Keratinocyte (primary cell): ENCODE data around the gene ST3GAL5. TPM values are rescaled to one million over a fixed set of nuclear protein-coding genes. Genes with fewer than 3 reads are reported as not detected.

Experiments
- DNase-seq: peaks from one replicate; pipeline ENCODE4 v3.0.0-alpha.2; 2011; ENCODE audit warnings: low read depth, missing footprints, low spot score
- FAIRE-seq: peaks from 2 replicates; lab custom pipeline; 2011; peaks lifted over from hg19 to GRCh38; lab: Jason Lieb, UNC
- H2AFZ ChIP-seq: 2 replicates; pipeline ENCODE4 v1.6.0; 2012; ENCODE audit warnings: low read length, control low read depth, inconsistent platforms; ENCODE audit not compliant: control insufficient read depth
- H3K27ac ChIP-seq: 2 replicates; pipeline ENCODE4 v1.5.1; 2011; ENCODE audit warnings: low read length; ENCODE audit not compliant: control insufficient read depth, insufficient read depth
- H3K27me3 ChIP-seq: 3 replicates; pipeline ENCODE4 v1.6.0; 2011; ENCODE audit warnings: low read length; ENCODE audit not compliant: control insufficient read depth, insufficient read depth; ENCODE audit errors: extremely low read depth
- H3K36me3 ChIP-seq, 2 experiments: 2 replicates in 1 of 2; 3 replicates in 1 of 2; pipeline ENCODE4 v1.5.1; 2011; ENCODE audit warnings: low read length in 2 of 2, mild to moderate bottlenecking in 1 of 2; ENCODE audit not compliant: control insufficient read depth in 2 of 2, insufficient read depth in 2 of 2; ENCODE audit errors: extremely low read depth in 1 of 2
- H3K4me1 ChIP-seq: 3 replicates; pipeline ENCODE4 v1.5.1; 2011; ENCODE audit warnings: low read length; ENCODE audit not compliant: control insufficient read depth, insufficient read depth; ENCODE audit errors: extremely low read depth
- H3K4me2 ChIP-seq: 3 replicates; pipeline ENCODE4 v1.6.0; 2011; ENCODE audit warnings: low read depth, low read length; ENCODE audit not compliant: control insufficient read depth, insufficient read depth; ENCODE audit errors: extremely low read depth
- H3K4me3 ChIP-seq, 3 experiments: fragments of 200-600 bp in 1 of 3; sonication (generic) in 1 of 3; 2 replicates in 2 of 3; 3 replicates in 1 of 3; pipeline ENCODE4 v1.5.1; 2011 to 2016; ENCODE audit warnings: low read length in 3 of 3, mild to moderate bottlenecking in 3 of 3, control low read depth in 2 of 3, inconsistent platforms in 1 of 3, low read depth in 1 of 3, mixed read lengths in 1 of 3, mixed run types in 1 of 3, moderate library complexity in 1 of 3; ENCODE audit not compliant: control insufficient read depth in 2 of 3, insufficient read depth in 2 of 3; ENCODE audit errors: extremely low read depth in 1 of 3
- H3K79me2 ChIP-seq: 2 replicates; pipeline ENCODE4 v1.6.0; 2012; ENCODE audit warnings: low read length; ENCODE audit not compliant: control insufficient read depth, insufficient read depth
- H3K9ac ChIP-seq: 3 replicates; pipeline ENCODE4 v1.6.0; 2011; ENCODE audit warnings: low read length; ENCODE audit not compliant: control insufficient read depth, insufficient read depth; ENCODE audit errors: extremely low read depth
- H3K9me1 ChIP-seq: 3 replicates; pipeline ENCODE4 v1.6.0; 2011; ENCODE audit warnings: low read length; ENCODE audit not compliant: control insufficient read depth, insufficient read depth; ENCODE audit errors: extremely low read depth
- H3K9me3 ChIP-seq: 2 replicates; pipeline ENCODE4 v1.5.1; 2012; ENCODE audit warnings: low read depth, low read length; ENCODE audit not compliant: control insufficient read depth
- H4K20me1 ChIP-seq: 3 replicates; pipeline ENCODE4 v1.6.0; 2011; ENCODE audit warnings: low read length; ENCODE audit not compliant: control insufficient read depth, insufficient read depth; ENCODE audit errors: extremely low read depth
- CTCF ChIP-seq, 3 experiments: IDR thresholded peaks in 1 of 3; conservative IDR thresholded peaks in 1 of 3; optimal IDR thresholded peaks in 1 of 3; 2 replicates in 2 of 3; 3 replicates in 1 of 3; pipeline versions ENCODE3 to v1.5.1; 2011; ENCODE audit warnings: low read length in 3 of 3, mild to moderate bottlenecking in 3 of 3, moderate library complexity in 2 of 3, control low read depth in 1 of 3, inconsistent platforms in 1 of 3; ENCODE audit not compliant: insufficient read depth in 2 of 3; ENCODE audit errors: extremely low read depth in 1 of 3
- EZH2 ChIP-seq: IDR thresholded peaks from one replicate; pipeline ENCODE4 v1.6.1; 2012; ENCODE audit warnings: inconsistent platforms, mild to moderate bottlenecking, low read length, moderate library complexity
- dilution Hi-C: fragments of 300-500 bp; cut with MboI; formaldehyde crosslinking; loops from one replicate; pipeline ENCODE4 v1.7.0; 2020; ENCODE audit warnings: low sequenced_read_pairs; ENCODE audit not compliant: extremely low pct_ligation_motif_present
- polyA plus RNA-seq, 5 experiments: library from polyadenylated mRNA; depleted of rRNA in 3 of 5; stranded (reverse) in 3 of 5; stranded (forward) in 1 of 5; unstranded in 1 of 5; fragments of >200 nt; gene quantifications; 1 replicate in 1 of 5; 2 replicates in 3 of 5; 3 replicates in 1 of 5; pipeline versions ENCODE4 v1.2.1 to v1.2.3, GENCODE V29; 2011 to 2012; ENCODE audit warnings: missing spikeins in 2 of 5, low read depth in 1 of 5, low replicate concordance in 1 of 5

ST3GAL5 gene
- polyA plus RNA-seq, 1 donor (not counting 4 experiments of a cell fraction or from before 2014, with no cell fraction given), result 43.5 TPM

- no peak overlapping the region for H3K4me3 ChIP-seq
- no peaks in the 10 kb centered on the region for H3K9me1 ChIP-seq
- peaks cover 14% of the 10 kb centered on the region for H3K27me3 ChIP-seq
- no peaks in the 10 kb centered on the region for H4K20me1 ChIP-seq
- no peaks in the 10 kb centered on the region for H3K9me3 ChIP-seq
- no peak overlapping the region for H3K9ac ChIP-seq
- no peak overlapping the region for H3K4me2 ChIP-seq
- no peak for DNase-seq
- H3K36me3 ChIP-seq, result no peaks in the 10 kb centered on the region
- no peaks in the 10 kb centered on the region for H3K79me2 ChIP-seq
- H3K4me1 ChIP-seq, result peaks cover 15% of the 10 kb centered on the region
- H3K27ac ChIP-seq, result no peak overlapping the region
- no peak for TF ChIP-seq EZH2
- dilution Hi-C loops, result no loop called here
- H2AFZ ChIP-seq, result no peak overlapping the region
- no peak for FAIRE-seq
Measured at GRCh38 chr2:85796341-85797262, 92.2 kb downstream of the ST3GAL5 start.

- Histone ChIP-seq H3K27ac (no peak overlapping the region), H3K9me1 (no peaks in the 10 kb centered on the region), H4K20me1 (no peaks in the 10 kb centered on the region), H3K4me1 (peaks cover 15% of the 10 kb centered on the region), H3K4me3 (no peak overlapping the region), H3K4me2 (no peak overlapping the region), H3K36me3 (no peaks in the 10 kb centered on the region), H3K9ac (no peak overlapping the region), H3K27me3 (peaks cover 19% of the 10 kb centered on the region), H3K9me3 (no peaks in the 10 kb centered on the region), H2AFZ (no peak overlapping the region), H3K79me2 (no peaks in the 10 kb centered on the region)
- TF ChIP-seq EZH2 (no peak), CTCF (optimal IDR thresholded peaks at IDR 0.05 in 1 of 3, IDR thresholded peaks at IDR 0.05 in 1 of 3, conservative IDR thresholded peaks at IDR 0.05 in 1 of 3; ENCODE audit: extremely low read depth in 1 of 3, insufficient read depth in 2 of 3, low read length in 3 of 3) (no peak)
- FAIRE-seq (no peak), DNase-seq (no peak)
- dilution Hi-C loops, result no loop called here
Measured at GRCh38 chr2:85796046-85796340, 92.8 kb downstream of the ST3GAL5 start.
